CMK (cell line): ENCODE data around the gene ATRIP.

ENCODE experiments used
- DNase-seq: peaks from one replicate; pipeline ENCODE4 v3.0.0-alpha.2; 2010; ENCODE audit warnings: low read depth

Gene ATRIP

GRCh38 chr3:48410205-48411040, 36.1 kb upstream of the ATRIP start:
- DNase-seq: no peak

GRCh38 chr3:48411041-48411588, 35.4 kb upstream of the ATRIP start:
- DNase-seq: no peak

DNA sequence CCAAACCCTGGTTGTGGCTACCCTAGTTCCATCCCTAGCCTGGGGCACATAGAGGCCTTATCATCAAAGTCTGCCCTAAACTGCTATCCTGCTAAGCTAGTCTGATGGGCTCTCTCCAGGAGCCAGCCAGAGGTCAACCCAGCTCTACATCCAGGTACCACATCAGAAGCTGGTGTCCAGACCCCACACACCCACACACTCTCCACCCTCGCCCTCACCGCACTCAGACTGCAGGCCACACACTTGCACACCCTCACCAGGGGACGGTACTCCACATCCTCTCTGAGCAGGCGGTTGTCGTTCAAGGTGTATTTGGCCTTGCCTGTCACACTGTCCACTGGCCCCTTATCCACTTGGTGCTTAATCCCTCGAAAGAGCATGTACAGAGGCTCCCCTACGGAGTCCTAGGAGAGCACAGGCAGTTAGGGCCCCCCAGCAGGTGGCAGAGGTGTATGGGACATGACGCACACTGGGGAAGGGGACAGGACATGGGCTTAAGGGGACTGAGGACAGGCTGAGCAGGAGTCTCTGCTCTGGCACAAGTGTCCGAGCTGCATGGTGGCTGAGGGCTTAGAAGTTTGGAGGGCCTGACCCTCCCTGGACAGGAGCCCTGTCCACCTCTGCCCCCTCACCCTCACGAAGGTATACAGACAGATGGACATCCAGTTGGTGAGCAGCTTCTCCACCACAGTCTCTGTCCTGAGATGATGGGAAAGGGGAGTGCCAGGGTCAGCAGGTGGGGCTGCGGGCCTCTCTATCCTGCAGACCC, 34.7 kb upstream of the ATRIP start:
- DNase-seq: no peak

- DNase-seq: no peak
Observed at GRCh38 chr3:48412375-48413001, 34.0 kb upstream of the ATRIP start.

GRCh38 chr3:48413086-48413485, 33.5 kb upstream of the ATRIP start:
- DNase-seq: no peak

- DNase-seq: no peak
Observed at GRCh38 chr3:48413611-48414010, 32.9 kb upstream of the ATRIP start.

- DNase-seq: no peak
Observed at GRCh38 chr3:48414376-48415250, 31.9 kb upstream of the ATRIP start.

- DNase-seq: no peak
Observed at GRCh38 chr3:48415251-48415953, 31.1 kb upstream of the ATRIP start.

GRCh38 chr3:48416091-48416505, 30.4 kb upstream of the ATRIP start:
- no peak for DNase-seq

DNA sequence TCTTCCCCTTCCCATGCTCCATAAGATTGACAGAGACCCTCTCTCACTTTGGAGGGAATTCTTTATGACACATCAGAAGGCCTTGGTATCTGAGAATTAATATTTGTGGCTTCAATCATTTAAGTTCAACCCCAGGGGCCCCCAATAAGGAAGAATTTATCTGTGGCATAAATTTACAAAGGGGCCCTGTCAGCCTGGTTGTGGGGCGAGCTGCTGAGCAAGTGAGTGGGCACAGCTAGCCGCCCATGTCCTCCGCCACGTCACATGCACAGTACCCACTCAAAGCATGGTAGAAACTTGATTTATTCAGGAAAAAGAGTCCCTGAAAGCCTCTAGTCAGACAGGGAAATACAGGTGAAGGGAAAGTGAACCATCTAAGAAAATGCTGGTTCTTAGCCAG, 30.0 kb upstream of the ATRIP start:
- DNase-seq: no peak

GRCh38 chr3:48417529-48418108, 28.9 kb upstream of the ATRIP start:
- no peak for DNase-seq

- no peak for DNase-seq
Observed at GRCh38 chr3:48418140-48418539, 28.4 kb upstream of the ATRIP start.

DNA sequence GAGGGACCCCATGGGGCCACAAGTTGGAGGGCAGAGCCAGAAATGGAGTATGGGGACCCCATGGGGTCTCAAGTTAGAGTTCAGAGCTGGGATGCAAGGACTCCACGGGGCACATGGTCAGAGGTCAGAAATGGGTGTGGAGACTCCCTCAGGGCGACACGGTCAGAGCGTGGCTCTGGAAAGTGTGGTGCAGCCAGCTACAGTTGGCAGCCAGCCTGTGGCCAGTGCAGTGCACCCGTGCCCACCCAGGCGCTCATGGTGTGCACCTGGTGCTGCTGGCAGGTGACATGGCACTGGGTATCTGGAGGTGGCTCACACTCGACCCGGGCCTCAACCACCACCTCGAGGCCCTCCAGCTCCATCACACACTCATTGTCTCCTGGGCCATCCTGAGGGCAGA, 27.9 kb upstream of the ATRIP start:
- no peak for DNase-seq

DNA sequence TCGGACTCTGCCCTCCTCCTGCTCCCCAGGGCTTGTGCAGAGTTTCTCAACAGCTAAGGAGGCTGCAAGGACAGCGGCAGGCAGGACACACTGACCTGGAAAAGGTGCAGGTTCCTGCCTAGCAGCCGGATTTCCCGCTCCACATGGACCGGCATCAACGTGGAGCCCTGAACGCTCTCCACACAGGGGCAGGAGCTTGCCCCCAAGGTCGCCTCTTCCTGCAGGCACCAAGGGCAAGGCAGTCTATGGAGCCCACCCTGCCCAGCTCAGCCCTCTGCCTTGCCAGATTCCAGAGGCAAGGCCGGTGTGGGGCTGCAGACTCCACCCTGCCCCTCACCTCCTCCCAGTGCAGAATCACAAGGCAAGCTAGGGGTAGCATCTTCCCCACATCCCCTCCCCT, 27.4 kb upstream of the ATRIP start:
- DNase-seq: no peak

DNA sequence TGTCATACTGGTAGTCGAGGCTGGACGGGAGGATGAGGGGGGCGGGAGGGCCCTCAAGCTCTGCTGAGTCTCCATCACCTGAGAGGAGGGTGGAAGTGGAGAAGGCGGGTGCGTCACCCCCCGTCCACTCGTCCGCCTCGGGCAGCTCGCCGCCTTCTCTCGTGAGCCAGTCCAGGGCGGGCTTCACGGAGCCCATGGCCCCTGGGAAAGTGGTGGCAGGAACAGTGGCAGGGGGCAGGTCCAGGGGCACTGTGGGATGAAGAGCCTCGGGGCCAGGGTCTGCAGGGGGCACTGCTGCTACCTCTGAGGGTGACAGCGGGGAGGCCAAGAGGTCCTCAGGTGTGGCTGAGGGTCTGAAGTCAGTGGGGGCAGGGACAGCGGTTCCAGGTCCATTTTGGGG, 26.9 kb upstream of the ATRIP start:
- no peak for DNase-seq

- no peak for DNase-seq
Observed at GRCh38 chr3:48420561-48420960, 26.0 kb upstream of the ATRIP start.

DNA sequence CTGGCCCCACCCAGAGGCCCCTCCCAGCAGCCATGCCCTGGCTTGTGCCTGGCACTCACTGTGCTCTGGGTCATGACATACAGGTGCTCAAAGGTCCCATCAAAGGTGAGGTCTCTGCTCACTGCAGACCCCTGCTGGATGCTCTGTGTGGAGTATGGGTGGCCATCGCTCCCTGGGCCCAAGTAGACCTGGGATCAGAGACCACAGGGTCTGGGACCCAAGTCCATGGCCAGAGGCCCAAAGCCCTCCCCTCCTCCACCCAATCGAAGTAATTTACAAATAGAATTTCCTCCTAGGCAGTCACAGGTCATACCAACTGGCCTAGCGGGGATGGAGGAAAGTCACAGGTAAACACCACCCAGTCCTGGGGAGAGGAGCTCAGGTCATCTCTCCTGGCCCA, 24.3 kb upstream of the ATRIP start:
- no peak for DNase-seq

DNA sequence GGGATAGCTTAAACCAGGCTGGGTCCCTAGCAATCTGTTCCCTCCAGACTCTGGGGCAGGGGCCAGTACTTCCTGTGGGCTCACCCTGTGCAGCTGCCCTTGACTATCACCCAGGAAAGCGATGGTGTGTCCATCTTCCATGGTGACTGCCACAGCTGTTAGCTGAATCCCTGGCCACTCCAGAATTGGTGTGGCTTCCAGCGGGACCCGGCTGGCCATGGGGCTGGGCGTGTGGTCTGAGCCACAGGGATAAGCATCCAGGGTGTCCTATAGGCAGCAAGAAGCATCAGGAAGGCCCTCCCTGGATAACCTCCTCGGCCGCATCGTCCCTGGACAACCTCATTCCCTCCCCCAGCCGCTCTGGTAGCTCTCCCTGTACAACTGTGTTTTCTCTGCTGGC, 23.9 kb upstream of the ATRIP start:
- DNase-seq: no peak

DNA sequence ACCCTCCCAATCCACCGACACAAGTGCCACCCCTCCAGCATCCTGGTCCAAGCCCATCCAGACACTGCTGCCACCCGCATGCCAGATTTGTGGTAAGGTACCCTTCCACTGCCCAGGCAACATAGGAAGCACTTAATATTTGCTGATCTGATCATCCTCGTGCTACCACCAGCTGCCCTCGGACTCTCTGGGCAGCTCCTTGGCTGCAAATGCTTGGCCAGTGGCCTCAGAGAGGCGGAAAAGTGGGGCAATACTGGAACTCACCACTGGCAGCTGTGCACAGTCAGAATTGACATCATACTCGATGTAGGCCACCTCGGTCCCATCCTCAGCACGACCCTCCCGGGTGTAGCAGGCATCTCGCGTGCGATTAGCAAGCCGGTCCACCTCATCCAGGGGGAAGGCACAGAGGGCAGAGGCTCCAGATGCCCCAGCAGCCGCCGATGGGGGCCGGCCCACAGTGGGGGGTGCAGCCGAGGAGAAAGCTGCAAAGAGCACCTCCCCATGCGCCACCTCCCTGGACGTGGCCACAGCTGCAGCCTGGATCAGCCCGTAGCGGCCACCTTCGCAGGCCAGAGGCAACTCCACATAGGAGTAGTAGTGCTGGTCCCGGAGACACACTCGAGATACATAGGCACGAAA, 23.2 kb upstream of the ATRIP start:
- DNase-seq: no peak
